NCI-H2107 treated with DMSO at 0.1 percent for 48 hours (cell line): Measurements from ENCODE around the gene SUMO2.
"Not testable (repeated sequence)": the region's sequence is repeated elsewhere in the genome, so short reads cannot be mapped to it uniquely, and the experiment has no call there.

ENCODE experiments used
- DNase-seq: peaks from one replicate; lab custom pipeline; 2025; ENCODE audit not compliant: unreplicated experiment; lab: John Stamatoyannopoulos, UW

Gene SUMO2

DNA sequence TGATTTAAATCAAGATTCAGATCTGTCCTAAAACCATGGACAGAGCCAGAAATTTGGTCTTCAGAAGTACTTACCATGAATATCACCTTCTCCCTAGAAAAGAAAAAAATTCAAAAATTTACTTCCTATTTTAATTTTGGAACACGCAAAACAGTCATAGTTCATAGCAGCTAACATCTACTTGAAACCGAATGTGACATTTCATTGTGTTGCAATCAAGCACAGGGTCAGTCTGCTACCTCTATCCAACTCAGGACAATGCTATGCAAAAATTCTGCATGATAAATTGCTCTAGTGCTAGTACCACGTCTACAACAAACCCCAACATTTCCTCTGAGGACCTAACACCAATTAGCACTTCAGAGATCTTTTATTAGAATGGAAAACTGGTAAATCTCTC lies 36.2 kb downstream of the SUMO2 start:
- DNase-seq = no peak

DNA sequence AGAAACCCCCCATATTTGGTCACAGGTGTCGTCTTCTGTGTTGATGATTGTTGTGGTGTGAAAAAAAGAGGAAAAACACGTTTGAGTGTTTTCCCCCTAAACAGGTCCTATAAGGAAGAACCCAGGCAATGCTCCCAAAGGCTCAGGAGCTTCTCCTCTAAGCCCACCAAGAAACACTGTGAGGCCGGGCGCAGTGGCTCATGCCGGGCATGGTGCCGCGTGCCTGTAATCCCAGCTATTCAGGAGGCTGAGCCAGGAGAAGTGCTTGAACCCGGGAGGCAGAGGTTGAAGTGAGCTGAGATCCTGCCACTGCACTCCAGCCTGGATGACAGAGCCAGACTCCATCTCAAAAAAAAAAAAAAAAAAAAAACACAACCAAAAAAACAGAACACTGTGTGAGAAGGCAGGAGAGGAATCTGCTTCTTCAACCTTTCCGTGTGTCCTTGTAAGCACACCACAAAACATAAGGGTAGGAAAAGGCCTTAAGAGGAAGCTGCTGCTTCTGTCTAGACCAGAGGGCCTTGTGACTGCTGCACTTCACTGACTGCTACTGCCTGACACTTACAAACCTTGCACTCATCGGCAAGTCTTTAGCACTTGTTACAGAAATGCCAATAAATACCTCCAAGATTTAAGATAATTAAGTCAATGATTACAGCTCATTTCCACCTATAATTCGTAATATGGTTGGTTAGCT lies 37.8 kb downstream of the SUMO2 start:
- DNase-seq = no peak

DNA sequence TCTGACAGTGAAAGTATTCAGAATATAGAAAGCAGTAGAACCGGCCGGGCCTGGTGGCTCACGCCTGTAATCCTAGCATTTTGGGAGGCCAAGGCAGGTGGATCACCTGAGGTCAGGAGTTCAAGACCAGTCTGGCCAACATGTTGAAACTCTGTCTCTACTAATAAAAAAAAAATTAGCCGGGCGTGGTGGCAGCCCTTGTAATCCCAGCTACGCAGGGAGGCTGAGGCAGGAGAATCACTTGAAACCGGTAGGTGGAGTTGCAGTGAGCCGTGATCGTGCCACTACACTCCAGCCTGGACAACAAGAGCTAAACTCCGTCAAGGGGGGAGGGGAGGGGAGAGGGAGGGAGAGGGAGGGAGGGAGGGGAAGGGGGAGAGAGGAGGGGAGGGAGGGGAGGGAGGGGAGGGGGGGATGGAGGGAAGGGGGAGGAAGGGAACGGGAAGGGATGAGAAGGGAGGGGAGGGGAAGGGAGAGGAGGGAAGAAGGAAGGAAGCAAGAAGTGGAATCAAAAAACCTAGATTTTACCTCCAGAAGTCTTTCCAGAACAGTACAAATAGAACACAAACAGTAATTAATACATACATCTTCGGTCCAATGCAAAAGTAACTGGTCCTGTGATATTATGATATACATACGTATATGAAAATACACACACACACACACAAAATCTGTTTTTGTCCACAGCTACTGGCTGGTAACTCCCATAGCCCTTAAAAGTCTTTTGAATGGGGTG lies 40.4 kb downstream of the SUMO2 start:
- DNase-seq = no peak

DNA sequence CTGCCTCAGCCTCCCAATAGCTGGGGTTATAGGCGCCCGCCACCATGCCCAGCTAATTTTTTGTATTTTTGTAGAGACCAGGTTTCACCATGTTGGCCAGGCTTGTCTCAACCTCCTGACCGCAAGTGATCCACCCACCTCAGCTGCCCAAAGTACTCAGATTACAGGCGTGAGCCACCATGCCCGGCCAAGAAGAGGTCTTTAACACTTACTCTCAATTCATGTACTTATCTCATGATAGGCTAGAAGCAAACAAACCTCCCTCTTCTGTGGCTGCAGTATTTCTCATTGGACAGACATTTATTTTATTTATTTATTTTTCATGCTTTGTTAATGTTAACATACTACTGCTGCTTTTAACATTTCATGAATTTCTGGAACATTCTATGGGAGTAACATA lies 44.2 kb downstream of the SUMO2 start:
- no peak for DNase-seq

DNA sequence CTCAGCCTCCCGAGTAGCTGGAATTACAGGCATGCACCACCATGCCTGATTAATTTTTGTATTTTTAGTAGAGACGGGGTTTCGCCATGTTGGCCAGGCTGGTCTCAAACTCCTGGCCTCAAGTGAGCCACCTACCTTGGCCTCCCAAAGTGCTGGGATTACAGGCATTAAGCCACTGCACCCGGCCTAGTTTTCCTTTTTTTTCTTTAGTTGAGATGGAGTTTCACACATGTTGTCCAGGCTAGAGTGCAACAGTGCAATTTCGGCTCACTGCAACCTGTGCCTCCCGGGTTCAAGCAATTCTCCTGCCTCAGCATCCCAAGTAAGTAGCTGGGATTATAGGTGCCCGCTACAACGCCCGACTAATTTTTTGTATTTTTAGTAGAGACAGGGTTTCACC lies 45.0 kb downstream of the SUMO2 start:
- not testable (repeated sequence) for DNase-seq

DNA sequence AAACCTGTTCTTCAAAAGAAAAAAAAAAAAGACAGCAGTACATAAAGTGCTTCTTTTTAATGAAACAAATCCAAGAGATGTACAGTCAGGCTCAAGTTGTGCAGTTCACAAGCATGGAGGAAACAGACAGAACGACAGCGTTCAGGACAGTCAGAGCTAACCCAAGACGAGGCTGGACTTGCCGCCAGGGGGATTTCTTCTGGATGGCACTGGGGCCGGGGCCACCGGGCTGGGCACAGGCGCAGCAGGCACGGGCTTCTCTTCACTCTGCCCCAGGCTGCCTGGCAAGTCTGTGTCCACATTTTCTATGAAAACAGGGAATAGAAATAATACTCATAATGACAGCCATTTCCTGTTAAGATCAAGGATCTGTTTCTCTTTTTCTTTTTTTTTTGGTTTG lies 46.8 kb downstream of the SUMO2 start:
- no peak for DNase-seq

DNA sequence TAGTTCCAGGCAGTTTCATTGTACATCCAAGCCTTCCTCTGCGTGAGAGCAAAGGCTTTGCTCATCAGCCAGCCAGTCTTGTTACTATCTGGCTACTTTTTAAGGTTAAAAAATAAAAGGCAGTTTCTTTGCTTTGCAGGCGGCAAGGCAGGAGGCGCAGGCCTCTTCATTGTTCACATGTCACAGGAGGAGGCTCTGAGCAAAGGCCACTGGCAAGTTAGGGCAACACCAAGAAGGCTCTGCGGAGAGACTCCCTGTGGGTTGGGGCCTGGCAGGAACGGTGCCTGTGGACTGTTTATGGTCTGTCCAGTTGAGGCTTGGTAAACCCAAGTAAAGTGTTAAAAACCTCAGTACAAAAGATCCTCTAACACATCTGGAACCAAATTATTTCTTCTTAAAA lies 47.3 kb downstream of the SUMO2 start:
- no peak for DNase-seq

DNA sequence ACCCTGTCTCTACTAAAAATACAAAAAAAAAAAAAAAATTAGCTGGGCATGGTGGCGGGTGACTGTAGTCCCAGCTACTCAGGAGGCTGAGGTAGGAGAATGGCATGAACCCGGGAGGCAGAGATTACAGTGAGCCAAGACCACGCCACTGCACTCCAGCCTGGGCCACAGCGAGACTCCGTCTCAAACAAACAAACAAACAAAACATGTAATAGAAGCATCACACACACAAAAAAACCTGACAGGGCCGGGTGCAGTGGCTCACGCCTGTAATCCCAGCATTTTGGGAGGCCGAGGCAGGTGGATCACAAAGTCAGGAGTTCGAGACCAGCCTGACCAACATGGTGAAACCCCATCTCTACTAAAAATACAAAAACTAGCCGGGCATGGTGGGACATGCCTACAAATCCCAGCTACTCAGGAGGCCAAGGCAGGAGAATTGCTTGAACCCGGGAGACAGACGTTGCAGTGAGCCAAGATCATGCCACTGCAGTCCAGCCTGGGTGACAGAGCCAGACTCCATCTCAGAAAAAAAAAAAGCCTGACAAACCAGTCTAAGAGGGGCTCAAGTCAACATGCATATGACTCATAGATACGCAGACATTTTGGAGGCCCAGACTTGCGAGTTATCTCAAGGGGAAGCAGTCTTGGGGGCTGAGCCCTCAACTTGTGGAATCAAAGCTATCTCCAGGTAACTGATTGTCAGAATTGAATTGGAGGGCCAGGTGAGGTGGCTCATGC lies 49.0 kb downstream of the SUMO2 start:
- not testable (repeated sequence) for DNase-seq

DNA sequence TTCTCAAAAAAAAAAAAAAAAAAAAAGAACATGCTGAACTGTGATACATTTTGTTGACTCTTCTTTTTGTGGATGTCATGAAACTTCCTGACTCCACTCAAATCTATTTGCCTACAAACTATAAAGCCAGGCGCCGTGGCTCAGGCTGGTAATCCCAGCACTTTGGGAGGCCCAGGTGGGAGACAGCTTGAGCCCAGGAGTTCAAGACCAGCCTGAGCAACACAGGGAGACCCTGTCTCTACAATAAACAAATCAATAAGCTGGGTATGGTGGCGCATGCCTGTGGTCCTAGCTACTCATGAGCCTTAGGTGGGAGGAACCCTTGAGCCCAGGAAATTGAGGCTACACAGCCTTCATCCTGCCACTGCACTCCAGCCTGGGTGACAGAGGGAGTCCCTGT lies 49.8 kb downstream of the SUMO2 start:
- no peak for DNase-seq

DNA sequence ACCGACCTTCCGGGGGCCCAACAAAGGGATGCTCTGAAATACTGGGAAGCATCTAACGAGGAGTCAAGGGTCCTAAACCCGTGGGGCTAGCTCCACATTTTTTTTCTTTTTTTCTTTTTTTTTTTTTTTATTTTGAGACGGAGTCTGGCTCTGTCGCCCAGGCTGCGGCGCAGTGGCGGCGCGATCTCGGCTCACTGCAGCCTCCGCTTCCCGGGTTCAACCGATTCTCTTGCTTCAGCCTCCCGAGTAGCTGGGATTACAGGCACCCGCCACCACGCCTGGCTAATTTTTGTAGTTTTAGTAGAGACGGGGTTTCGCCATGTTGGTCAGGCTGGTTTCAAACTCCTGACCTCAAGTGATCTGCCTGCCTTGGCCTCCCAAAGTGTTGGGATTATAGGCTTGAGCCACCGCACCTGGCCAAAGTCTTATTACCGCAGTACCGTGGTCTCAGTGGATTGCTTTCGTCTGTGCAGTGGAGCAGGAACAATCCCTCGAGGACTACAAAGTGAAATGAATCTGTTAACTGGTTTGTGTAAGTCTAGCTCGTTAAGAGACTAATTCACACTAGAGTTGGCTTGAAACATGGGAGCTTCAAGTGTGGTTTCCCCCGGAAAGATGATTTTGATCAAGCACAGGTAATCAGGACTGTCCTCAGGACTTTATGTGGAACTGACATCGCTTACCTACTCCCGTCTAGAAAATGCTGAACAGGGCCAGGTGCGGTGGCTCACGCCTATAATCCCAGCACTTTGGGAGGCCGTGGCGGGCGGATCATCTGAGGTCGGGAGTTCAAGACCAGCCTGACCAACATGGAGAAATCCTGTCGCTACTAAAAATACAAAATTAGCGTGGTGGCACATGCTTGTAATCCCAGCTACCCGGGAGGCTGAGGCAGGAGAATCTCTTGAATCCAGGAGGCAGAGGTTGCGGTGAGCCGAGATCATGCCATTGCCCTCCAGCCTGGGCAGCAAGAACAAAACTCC lies 50.5 kb downstream of the SUMO2 start:
- not testable (repeated sequence) for DNase-seq

DNA sequence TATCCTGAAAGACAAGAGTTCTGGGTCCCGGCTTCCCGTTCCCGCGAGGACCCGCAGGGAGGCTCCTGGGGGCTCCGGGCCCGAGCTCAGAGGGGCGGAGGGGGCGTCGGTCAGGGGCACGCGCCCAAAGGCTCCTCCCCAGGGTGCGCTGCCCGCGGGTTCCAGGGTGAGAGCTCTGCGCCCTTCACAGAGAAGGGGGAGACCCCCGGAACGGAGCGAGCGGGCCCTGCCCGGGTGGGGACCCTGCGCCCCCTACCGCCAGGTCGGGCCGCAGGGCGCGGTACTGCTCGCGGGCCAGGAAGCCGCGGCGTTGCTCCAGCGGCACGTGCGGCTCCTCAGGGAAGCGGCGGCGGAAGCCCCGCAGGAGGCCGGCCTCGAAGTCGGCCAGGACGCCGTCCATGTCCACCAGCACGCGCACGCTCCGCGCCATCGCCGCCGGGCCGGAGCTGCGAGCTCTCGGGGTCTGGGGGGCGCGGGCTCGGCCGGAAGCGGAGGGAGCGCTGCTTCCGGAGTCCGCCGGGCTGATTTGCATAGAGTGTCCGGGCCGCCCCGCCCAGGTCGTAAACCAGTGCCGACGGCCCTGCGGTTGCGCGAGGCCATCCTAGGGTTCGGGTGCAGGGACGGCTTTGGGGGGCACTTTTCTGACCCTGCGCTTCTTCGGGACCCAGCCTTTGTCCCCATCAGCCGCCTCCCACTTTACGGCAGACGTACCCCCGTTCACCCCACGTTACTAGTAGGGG lies 51.3 kb downstream of the SUMO2 start, which contains the start of gene NT5C:
TSS of gene NT5C (minus strand) at position 465 of the 740 bp plus-strand sequence. CDS start at position 430, 35 bp downstream.
- no peak for DNase-seq

DNA sequence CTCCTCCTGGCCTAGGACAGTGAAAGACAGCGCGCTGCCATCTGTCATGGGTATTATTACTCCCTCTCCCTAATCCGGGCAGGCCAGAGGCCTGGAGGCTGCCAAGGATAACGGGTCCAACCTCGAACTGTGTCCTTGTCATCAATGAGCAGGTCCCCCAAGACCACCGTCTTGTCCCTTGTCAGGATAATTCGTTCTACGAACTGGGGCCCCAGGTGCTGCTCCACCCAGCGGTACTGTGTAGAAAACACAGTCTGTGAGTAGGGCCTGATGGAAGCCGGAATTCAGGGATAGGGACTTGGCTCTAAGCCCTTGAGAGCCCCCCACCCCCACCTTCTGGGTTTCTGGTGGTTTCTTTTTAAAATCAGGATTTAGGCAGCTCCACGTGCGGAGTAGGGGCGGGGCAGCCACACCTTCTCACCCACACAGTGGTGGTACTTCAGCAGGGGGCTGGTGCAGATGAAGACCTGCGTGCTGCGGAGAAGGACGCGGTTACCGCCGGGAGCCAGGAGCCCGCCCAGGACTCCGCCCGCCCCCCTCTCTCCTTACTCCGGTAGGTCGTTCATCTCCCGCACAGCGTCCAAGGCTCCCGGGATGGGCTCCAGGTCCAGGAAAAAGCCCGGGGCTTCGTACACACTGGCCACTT lies 52.0 kb downstream of the SUMO2 start:
- DNase-seq = no peak

DNA sequence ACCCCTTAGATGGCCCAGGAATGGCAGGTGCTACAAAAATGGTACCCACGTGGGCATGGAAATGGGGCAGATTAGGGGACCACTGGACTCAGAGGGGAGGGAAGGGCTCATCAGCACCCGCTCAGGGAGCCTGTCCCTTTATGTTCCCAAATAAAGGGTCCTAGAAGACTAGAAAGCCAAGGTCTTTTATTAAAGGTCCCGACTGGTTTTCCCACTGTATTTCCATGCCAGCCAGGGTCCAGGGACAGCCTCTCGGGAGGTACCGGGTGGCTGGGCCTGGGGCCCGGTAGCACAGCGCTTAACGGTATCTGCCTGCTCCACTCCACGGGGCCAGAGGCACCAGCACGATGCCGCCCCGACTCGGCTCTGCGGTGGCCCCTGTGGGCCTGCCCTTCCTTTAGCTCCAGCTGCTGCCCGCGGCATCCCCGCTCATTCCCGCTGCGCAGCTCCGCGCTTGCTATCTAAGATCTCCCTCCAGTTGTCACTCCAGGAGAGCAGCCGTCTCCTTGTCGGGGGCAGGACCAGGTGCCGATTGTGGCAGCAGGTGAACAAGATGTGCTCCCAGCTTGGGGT lies 52.6 kb downstream of the SUMO2 start:
- no peak for DNase-seq

DNA sequence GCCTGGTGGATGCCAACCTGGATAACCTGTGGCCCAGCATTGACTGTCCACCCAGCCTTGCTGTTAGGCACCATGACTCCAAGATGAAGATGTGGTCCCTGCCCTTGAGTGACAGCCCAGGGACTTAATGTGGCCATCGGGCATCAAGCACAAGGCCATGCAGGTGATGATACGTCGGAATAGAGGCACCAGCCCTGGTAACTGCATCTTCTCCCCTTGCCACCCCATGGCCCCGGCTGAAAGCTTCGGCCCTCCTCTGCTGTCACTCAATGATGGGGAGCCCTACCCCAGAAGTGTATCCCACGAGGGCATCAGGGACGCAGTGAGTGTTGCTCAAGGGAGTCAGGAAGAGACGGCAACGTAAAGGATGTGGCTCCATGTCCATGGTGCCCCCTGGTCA lies 53.2 kb downstream of the SUMO2 start:
- DNase-seq = no peak

DNA sequence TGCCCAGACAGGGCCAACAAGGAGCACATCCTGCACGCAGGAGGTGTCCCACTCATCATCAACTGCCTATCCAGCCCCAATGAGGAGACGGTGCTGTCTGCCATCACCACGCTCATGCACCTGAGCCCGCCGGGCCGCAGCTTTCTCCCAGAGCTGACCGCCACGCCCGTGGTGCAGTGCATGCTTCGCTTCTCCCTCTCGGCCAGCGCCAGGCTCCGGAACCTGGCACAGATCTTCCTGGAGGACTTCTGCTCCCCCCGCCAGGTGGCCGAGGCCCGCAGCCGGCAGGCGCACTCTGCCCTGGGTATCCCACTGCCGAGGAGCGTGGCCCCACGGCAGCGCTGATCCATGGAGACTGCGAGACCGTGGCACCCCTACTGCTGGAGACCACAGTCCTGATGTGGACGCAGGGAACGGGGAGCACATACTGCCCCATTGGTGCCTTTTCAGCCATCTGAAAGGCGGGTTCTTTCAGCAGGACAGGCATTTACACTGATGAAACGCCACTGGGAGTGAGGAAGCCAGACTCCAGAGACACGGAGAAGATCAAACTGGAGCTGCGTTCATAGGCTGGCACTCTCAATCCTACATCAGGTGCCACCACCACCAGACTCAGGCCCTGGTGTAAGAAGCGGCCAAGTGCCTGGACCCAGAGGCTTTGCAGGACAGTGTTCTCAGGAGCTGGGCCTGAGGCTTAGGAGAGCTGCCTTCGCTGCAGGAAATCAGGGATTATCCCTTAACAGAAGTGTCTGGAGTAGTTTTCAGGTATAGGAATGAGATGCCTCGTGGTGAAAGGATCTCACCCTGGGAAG lies 53.9 kb downstream of the SUMO2 start:
- no peak for DNase-seq

DNA sequence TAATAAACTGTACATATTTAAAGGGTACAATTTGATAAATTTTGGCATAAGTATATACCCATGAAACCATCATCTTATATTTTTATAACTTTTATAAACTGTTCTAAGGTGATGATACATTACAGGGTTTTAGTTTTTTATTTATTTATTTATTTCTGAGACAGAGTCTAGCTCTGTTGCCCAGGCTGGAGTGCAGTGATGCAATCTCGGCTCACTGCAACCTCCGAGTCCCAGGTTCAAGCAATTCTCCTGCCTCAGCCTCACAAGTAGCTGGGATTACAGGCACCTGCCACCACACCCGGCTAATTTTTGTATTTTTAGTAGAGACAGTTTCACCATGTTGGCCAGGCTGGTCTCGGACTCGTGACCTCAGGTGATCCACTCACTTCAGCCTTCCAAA lies 54.8 kb downstream of the SUMO2 start:
- DNase-seq = not testable (repeated sequence)

DNA sequence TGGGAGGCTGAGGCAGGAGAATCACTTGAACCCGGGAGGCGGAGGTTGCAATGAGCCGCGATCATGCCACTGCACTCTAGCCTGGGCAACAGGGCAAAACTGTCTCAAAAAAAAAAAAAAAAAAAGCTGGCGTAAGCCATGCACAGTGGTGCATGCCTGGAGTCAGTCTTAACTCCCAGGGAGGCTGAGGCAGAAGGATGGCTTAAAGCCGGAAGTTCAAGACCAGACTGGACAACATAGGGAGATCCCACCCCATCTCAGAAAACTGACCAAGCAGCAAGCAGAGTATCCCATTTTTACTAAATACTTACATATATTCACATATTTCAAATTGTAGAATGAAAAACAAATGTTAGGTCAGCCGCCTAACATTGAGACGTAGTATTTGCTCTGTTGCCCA lies 55.8 kb downstream of the SUMO2 start:
- DNase-seq = no peak

DNA sequence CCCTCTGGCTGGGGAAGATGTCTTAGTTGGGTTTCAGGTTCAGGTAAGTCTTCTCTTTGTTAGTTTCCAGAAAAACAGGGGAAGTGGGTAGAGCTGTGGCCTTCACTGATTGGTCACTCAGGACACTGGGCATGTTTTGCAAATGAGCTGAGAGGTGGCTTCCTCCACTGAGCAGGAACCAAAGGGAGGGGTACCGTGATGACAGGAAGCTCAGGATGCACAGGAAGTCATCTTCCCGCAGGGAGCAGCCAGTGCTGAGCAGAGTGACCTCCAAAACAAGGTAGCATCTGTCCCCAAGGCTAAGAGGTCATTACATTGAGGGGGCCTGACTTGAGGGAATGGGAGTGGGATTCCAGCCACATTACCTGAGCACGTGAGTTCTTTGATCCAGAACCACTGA lies 56.8 kb downstream of the SUMO2 start:
- DNase-seq = no peak

DNA sequence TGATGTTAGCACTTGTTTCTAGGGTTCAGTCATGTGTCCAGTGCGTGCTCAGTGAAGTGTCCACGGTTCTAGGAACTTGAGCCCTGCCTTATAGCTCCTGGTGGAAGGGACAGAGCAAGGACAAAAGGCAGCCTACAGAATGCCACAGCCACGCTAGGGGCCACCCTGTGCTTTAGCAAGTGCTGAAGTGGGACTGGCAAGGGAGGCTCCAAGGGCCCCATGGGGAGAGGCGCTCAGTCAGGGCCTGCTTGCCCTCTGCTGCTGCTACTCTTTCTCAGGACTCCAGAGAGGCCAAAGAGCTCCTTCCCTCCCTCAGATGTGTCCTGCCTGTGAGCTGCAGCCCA lies 58.0 kb downstream of the SUMO2 start:
- no peak for DNase-seq
